GM21528 (cell line): ENCODE data around the gene CRY2.

ENCODE experiments used
- ATAC-seq: cut with Tn5 transposase; IDR thresholded peaks from one replicate; pipeline ENCODE4 v1.9.1; 2021; ENCODE audit warnings: mild to moderate bottlenecking, moderate library complexity; ENCODE audit not compliant: unreplicated experiment, low FRiP score

CRY2 gene

DNA sequence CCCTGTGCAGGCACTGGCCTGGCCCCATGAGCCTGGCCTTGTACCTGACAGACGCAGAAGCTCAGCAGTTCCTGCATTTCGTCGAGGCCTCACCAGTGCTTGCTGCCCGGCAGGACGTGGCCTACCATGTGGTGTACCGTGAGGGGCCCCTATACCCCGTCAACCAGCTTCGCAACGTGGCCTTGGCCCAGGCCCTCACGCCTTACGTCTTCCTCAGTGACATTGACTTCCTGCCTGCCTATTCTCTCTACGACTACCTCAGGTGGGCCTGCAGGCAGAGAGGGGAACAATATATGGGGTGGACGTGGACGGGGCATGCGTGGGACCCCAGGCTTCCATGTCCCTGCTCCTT lies 80.0 kb downstream of the CRY2 start:
- no peak for ATAC-seq

GRCh38 chr11:45927684-45928413 lies 80.6 kb downstream of the CRY2 start:
- no peak for ATAC-seq

DNA sequence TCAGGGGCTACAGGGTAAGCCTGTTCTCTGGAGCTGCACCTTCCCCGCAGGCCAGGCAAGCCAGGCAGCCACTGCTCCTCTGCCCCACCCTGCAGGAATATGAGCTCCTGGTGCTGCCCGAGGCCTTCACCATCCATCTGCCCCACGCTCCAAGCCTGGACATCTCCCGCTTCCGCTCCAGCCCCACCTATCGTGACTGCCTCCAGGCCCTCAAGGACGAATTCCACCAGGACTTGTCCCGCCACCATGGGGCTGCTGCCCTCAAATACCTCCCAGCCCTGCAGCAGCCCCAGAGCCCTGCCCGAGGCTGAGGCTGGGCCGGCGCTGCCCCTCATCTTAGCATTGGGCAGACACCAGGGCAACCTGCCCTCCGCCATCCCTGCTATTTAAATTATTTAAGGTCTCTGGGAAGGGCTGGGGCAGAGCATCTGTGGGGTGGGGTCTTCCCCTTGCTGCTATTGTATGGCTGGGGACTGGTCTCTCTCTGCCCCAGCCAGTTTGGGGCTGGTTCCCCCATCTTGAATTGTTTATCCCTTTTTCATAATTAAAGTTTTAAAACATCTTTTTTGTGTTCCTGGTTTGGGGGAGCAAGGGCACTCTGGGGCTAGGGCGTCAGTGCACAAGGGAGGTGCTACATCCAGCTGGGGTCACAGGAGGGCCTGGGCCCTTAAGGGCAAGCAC lies 81.4 kb downstream of the CRY2 start:
- ATAC-seq: no peak

DNA sequence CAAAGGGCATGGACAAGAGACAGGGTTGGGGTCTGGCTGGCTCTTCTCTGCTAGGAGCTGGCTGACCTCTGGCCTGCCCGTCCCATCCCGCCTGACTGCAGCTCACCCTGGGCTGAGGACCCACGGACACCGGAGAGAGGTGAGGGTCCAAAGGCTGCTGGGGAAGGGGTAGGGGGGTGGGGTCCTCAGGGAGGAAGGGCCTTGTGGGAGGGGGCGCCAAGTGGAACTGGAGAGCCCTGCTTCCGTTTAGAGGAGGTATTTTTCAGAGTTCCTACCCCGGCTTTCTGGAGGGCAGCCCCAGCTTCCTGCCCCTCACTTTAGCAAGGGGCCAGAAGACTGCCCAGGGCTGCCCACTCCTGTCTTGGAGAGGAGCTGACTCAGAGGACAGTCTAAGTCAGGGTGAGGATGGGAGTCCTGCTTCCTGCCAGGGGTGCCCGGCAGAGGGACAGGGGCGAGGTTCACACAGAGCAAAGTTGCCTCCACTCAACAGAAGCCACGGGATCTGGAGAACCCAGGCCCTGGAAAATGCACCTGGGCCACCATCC lies 82.3 kb downstream of the CRY2 start:
- ATAC-seq: peak; percentile 15

GRCh38 chr11:45930031-45930794 lies 82.9 kb downstream of the CRY2 start:
- ATAC-seq: peak; percentile 90

DNA sequence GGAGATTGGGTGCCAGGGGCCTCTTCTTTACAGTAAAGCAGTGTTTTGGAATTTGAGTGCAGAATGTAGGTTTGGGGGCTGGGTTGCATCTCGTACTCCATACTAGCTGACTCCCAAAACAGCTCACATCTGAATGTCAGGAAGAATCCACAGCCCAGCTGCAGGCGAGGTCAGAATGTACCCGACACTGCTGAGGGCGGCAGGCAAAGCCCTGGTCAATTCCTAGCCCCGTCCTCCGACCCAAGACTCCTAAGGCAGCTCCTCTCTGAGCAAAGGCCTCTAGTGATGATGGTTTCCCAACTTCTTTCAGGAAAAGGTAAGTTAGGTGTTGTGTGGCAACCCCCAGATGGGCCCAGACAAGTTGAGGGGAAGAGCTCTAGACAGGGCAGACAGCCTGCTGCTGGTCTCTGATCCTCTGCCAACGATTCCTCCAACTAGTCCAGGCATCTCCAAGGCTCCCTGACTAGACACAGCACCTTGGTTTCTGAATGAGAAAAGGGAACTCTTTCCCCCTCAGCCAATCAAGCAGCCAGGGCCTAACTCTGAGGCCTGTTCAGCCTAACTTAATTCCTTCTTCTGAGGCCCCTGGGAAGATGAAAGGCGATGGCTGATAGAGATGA lies 83.8 kb downstream of the CRY2 start:
- no peak for ATAC-seq

DNA sequence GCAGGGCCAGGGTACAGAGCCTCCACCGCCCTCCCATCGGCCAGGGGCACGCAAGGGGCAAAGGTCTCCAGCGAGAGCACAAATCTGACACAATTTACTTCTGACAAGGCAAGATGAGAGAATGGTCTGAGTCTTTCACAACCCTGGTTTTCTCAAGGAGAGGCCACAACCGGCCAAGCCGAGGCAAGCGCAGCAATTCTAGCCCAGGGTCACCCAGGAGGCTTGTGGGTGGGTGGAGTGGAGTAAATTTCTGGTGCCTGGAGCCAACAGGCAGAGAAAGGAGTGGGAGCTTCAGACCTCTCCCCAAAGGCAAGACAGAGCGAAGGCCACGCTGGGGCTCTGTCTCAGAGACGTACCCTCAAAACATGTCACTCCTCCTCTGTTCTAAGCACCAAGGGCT lies 84.5 kb downstream of the CRY2 start:
- ATAC-seq: no peak

- no peak for ATAC-seq
These were observed 84.9 kb downstream of the CRY2 start for GRCh38 chr11:45932217-45932616.
